HUDEP-2 (cell line): ENCODE results near the gene KDELR3.
"Not testable (repeated sequence)": the region's sequence is repeated elsewhere in the genome, so short reads cannot be mapped to it uniquely, and the experiment has no call there.

ENCODE experiments used
- DNase-seq, 76 experiments: peaks; one replicate each; lab custom pipeline; 2025; ENCODE audit not compliant: unreplicated experiment in 76 of 76; lab: John Stamatoyannopoulos, UW

KDELR3 gene

DNA sequence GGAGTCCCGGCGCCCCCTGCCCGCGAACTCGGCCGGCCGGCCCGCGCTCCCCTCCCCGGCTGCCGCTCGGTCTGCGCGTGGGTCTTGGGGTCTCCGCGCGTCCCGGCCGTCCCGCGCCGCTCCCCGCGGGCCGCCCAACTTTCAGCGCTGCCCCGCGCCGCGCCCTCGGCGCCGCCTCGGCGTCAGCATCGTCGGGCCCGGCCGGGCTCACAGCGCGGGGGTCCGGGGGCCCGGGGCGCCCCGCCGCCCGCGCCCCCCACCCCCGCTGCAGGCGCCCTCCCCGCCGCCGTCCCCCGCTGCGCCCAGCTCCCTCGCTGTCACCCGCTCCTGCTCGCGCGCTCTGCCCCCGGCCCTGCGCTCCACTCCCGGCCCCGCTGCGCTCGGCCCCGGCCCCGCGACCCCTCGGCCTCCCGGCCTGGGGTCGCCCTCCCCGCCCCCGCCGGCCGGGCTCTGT lies 12.8 kb upstream of the KDELR3 start, which contains the start of gene KCNJ4:
KCNJ4 (minus strand) TSS at position 124 of the 454 bp plus-strand sequence. CDS start 27,067 bp downstream, outside the sequence.
- DNase-seq: no peak

- no peak for DNase-seq
Observed at GRCh38 chr22:38455530-38456271, 12.2 kb upstream of the KDELR3 start.

- DNase-seq: no peak
Observed at GRCh38 chr22:38456272-38456835, 11.5 kb upstream of the KDELR3 start.

DNA sequence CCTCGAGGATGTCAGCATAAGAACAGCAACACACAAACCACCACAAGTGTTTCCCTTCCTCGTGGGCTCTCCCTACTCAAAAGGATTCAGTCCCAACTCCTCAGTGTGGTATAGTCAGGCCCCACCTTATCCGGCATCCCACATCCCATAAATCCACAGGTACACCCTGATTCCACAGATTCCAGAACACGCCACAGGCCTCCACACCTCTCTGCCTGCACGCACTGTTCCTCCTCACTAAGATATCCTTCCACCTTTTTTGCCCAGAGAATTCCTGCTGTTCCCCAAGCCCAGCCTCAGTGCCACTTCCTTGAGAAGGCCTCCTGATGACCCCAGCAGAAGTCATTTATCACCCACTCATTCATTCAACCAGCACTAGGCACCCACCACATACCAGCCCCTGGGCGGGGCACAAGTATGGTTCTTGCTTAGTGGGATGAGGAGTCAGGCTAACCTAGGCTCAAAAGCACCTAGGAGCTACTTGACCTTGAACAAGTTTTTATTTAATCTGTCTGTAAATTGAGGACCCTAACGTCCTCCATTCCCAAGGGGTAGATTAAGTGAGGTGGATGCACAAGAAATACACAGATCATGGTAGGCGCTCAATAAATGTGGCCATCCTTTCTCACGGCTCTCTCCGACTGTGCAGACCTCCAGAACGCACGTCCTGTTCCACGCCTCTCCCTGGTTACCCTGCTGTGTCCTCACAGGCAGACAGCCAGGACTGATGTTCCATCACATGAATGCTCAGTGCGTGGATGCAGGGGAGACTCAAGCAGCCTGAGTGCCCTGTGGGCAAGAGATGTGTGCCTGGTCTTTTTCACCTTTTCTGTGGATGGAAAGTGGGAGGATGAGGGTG lies 10.8 kb upstream of the KDELR3 start:
- no peak for DNase-seq

- no peak for DNase-seq
Observed at GRCh38 chr22:38460426-38460840, 7.5 kb upstream of the KDELR3 start.

DNA sequence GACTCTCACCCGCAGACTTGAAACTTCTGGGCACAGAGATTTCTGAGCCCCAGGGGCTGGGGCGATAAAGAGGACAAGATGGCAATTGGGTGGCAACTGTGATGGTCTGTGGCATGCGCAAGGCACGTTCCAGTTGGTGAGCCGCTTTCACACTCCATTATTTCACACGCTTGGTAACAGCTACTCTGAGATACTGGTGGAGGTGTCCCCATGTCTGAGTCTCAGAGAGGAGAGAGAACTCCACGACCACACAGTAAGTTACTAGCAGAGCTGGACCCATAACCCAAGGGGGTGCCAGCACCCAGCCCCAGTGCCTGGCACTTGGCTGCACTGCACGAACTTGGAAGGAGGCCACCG lies 6.9 kb upstream of the KDELR3 start:
- no peak for DNase-seq

GRCh38 chr22:38461414-38462081 lies 6.3 kb upstream of the KDELR3 start:
- DNase-seq: peak in 44 of 76 experiments; percentile 6 to 65 (median 33)

GRCh38 chr22:38462960-38463784 lies 4.7 kb upstream of the KDELR3 start:
- no peak for DNase-seq

- DNase-seq: no peak
Observed at GRCh38 chr22:38464992-38465672, 2.8 kb upstream of the KDELR3 start.

GRCh38 chr22:38465673-38466490 lies 2.0 kb upstream of the KDELR3 start:
- DNase-seq: no peak

GRCh38 chr22:38467438-38467903 lies 425 bp upstream of the KDELR3 start:
- no peak for DNase-seq

DNA sequence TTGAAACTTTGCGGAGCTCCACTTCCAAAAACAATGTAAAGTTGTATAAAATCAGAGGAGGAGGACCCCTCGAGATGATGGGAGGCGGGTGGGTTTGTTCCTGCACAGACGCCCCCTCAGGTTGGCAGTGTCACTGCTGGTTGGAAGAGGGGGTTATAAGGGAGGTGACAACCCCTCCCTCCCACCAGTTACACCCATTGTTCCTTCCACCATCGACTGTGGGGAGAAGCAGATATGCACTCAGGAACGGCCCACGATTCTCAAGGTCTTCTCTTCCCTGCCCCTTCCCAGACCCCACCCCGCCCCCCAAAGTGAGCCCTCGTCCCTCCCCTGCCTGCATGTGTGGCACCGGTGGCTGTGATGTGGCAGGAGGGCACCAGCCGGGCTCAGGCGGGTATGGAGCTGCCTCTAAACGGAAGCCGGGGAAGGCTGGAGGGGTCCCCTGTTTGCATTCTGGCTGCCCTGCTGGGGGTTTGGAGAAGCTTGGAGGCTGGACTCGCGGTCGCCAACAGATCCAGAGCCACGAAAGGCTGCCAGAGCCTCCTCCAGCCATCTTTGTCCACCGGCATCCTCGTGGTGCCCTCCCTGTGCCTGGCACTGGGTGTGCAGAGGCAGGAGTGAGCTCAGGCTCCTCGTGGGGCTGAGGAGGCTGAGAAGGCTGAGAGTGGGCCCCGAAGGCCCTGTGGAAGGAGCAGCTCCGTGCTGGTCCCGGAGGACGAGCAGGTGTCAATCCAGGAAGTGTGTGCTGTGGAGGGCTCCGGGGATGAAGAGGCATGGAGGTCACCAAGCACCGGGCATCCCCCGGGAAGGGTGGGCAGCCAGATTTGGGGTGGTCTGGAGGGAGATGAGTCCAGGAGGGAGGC lies 778 bp downstream of the KDELR3 start:
- peak in 1 of 76 experiments; percentile 13 for DNase-seq

DNA sequence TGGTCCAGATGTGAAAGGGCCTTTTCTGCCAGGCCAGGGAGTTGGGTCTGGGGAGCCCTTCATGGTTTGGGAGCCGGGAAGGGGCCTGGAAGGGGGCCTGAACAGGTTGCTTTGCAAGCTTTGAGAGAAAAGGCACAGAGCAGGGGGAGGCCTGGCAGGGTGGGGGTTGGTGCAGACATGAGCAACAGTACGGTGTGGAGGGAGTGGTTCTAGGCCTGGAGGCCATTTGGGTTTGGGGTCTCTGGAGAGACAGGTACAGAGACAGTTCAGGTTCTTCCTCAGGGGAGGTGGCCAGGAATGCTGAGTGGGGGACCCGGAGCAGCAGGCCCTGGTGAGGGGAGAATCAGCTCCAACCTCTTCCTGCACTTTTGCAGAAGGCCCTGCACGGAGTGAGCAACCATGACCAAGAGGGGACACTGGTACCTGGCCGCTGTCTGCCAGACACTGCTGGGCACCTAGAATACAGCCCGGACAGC lies 1.4 kb downstream of the KDELR3 start:
- no peak for DNase-seq

- DNase-seq: not testable (repeated sequence)
Observed at GRCh38 chr22:38470179-38470578, 2.3 kb downstream of the KDELR3 start.

DNA sequence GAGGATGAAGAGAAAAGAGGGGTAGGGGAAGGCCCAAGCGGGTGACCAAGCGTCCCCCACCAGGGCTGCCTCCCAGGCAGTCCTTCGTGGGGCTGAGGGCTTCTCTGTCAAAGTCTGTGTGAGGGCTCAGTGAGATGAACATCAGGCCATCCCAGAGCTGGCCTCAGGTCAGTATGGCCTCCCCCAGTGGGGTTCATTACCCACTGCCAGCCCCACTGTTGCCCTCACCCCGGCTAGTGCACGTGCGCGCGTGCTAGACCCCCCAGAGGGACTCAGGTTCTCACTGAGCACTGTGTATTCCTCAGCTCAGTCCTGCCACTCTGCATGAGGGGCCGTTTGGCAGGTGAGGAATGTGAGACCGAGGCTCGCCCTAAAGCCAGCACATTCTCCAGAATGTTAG lies 3.3 kb downstream of the KDELR3 start:
- DNase-seq: no peak

DNA sequence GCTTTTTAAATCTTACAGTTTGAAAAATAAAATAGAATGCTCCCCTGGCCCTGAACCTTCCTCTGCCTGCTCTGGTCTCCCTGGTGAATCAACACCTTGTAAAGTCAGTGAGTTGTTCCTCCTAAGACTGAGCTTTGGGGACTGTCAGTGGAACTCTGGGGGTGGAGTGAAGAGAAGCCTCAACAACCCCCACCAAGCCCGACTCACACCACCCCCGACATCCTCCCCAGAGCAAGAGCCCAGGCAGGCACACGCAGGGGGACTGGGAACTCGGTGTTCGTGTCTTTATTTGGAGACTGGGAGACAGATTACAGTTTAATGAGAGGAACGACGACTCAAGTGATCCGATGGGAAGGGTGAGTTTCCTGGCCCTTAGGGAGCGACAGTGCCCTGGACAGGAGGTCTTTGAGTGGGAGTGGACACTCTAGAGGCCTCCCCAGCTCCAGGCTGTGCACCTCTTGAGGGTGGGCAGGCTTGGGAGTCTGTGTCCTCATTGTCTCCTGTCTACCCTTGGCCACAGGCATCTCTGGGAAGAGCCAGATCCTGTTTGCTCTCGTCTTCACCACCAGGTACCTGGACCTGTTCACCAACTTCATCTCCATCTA lies 6.2 kb downstream of the KDELR3 start:
- DNase-seq: no peak

DNA sequence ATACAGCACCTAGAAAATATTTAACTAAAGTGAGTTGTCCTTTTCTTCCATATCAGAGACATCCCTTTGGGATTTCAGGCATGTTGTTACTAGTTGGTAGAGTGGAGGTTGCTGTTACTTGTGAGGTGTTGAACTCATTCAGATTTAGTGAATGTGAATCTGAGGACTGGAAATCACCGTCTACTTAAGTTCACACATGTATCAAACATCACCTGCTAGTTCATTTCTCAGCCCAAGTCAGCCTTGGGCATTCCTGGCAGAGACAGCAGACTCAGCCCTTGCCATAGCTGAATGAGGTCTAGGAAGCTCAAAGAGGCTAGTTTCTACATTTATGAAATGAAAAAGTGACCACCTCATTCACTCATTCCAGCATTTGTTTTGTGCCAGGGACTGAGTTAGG lies 9.7 kb downstream of the KDELR3 start:
- DNase-seq: no peak
